K562 (cell line): ENCODE measurements around the gene KIAA1210. TPM values are rescaled to one million over a fixed set of nuclear protein-coding genes. Genes with fewer than 3 reads are reported as not detected.

Experiments
- ATAC-seq: fragments of 200-7000 bp; cut with Tn5 transposase; 3 replicates; pipeline ENCODE4 v1.9.1; 2020; ENCODE audit warnings: moderate library complexity
- BruUV-seq: library from RNA; stranded (reverse); fragments of 400-500 nt; replicated peaks from 2 replicates; lab custom pipeline; 2021; lab: Mats Ljungman, UMichigan
- CTCF ChIA-PET: fragments of 300-600 bp; formaldehyde crosslinking; extraction: SDS; loops from one replicate; lab custom pipeline; 2021; ENCODE audit warnings: low intra/inter-chr PET ratio; lab: Yijun Ruan, JAX
- POLR2A ChIA-PET: fragments of 300-600, 350-650 bp; sonication (Branson Sonifier 250); formaldehyde crosslinking; extraction: SDS; loops from one replicate; lab custom pipeline; 2021; ENCODE audit warnings: antibody characterized with exemption, inconsistent platforms; lab: Yijun Ruan, JAX
- DNase-seq, 4 experiments: peaks; one replicate each; pipeline versions ENCODE4 v3.0.0 to v3.0.0-alpha.2; 2011 to 2018; ENCODE audit warnings: low spot score in 3 of 4, mixed read lengths in 3 of 4; ENCODE audit errors: extremely low read depth in 1 of 4
- FAIRE-seq: peaks from 2 replicates; lab custom pipeline; 2011; peaks lifted over from hg19 to GRCh38; lab: Jason Lieb, UNC
- H2AFZ ChIP-seq: 2 replicates; pipeline ENCODE4 v1.6.0; 2011; ENCODE audit warnings: low read depth, low read length, control low read depth, inconsistent platforms
- H3K27ac ChIP-seq: fragments of 200-600 bp; 3 replicates; pipeline ENCODE4 v1.8.0; 2011; ENCODE audit warnings: low read depth, mild to moderate bottlenecking, control low read depth, inconsistent platforms, low read length, moderate library complexity, mixed read lengths; ENCODE audit errors: extremely low read depth
- H3K27me3 ChIP-seq, 2 experiments: fragments of 300-600 bp in 1 of 2; 2 replicates in 1 of 2; 3 replicates in 1 of 2; pipeline versions ENCODE4 v1.6.0 to v1.8.0; 2011; ENCODE audit warnings: inconsistent platforms in 2 of 2, low read length in 2 of 2, mild to moderate bottlenecking in 1 of 2, mixed read lengths in 1 of 2, moderate library complexity in 1 of 2; ENCODE audit not compliant: control insufficient read depth in 2 of 2, insufficient read depth in 2 of 2
- H3K36me3 ChIP-seq: fragments of 300-600 bp; 3 replicates; pipeline ENCODE4 v1.8.0; 2011; ENCODE audit warnings: mild to moderate bottlenecking, low read length, inconsistent platforms; ENCODE audit not compliant: control insufficient read depth, insufficient read depth
- H3K4me1 ChIP-seq, 2 experiments: fragments of 200-600 bp in 1 of 2; replicated peaks in 1 of 2; 2 replicates in 1 of 2; 3 replicates in 1 of 2; pipeline versions ENCODE4 v1.5.1 to v1.8.0; 2011; ENCODE audit warnings: inconsistent platforms in 2 of 2, low read length in 2 of 2, mild to moderate bottlenecking in 1 of 2, mixed read lengths in 1 of 2, moderate library complexity in 1 of 2; ENCODE audit not compliant: control insufficient read depth in 2 of 2, insufficient read depth in 2 of 2
- H3K4me2 ChIP-seq: 2 replicates; pipeline ENCODE4 v1.6.1; 2011; ENCODE audit warnings: low read length, control low read depth, inconsistent platforms, mixed read lengths; ENCODE audit not compliant: insufficient read depth
- H3K4me3 ChIP-seq: fragments of 200-600 bp; sonication (generic), shearing (Covaris generic); 2 replicates; pipeline ENCODE4 v1.5.1; 2016; ENCODE audit warnings: control low read depth, inconsistent platforms
- H3K79me2 ChIP-seq: fragments of 200-600 bp; 3 replicates; pipeline ENCODE4 v1.8.0; 2011; ENCODE audit warnings: low read length, inconsistent platforms; ENCODE audit not compliant: control insufficient read depth, insufficient read depth
- H3K9ac ChIP-seq, 2 experiments: 2 replicates each; pipeline versions ENCODE4 v1.6.0 to v1.6.1; 2011; ENCODE audit warnings: low read depth in 2 of 2, low read length in 2 of 2, control low read depth in 1 of 2, inconsistent platforms in 1 of 2, mild to moderate bottlenecking in 1 of 2, mixed read lengths in 1 of 2; ENCODE audit not compliant: insufficient read depth in 1 of 2
- H3K9me1 ChIP-seq: one replicate; pipeline ENCODE4 v1.6.0; 2011; ENCODE audit warnings: inconsistent platforms, mild to moderate bottlenecking, low read length, moderate library complexity; ENCODE audit not compliant: control insufficient read depth, insufficient read depth
- H3K9me3 ChIP-seq: replicated peaks from 2 replicates; pipeline ENCODE4 v1.5.1; 2011; ENCODE audit warnings: low read depth, low read length, inconsistent platforms; ENCODE audit not compliant: control insufficient read depth, insufficient read depth
- H4K20me1 ChIP-seq: replicated peaks from 2 replicates; pipeline ENCODE4 v1.6.1; 2011; ENCODE audit warnings: low read length, inconsistent platforms, mixed read lengths; ENCODE audit not compliant: control insufficient read depth, insufficient read depth
- CBX2 ChIP-seq: fragments of 200-600 bp; sonication (generic); IDR thresholded peaks from one replicate; pipeline ENCODE4 v1.6.1; 2012; ENCODE audit warnings: mild to moderate bottlenecking, low read length, inconsistent platforms; ENCODE audit not compliant: insufficient read depth, poor library complexity, severe bottlenecking
- WGBS: fragments of 100-300 bp; shearing (Covaris generic); methylation state at CpG from one replicate; pipeline ENCODE4 v1.1.6; 2016; ENCODE audit warnings: low coverage, mixed read lengths; ENCODE audit not compliant: insufficient coverage; ENCODE audit errors: missing lambda C conversion rate; 5-methylcytosine and 5-hydroxymethylcytosine counted together
- in situ Hi-C: fragments of 300-500 bp; cut with MboI; formaldehyde crosslinking; loops from 4 replicates; pipeline ENCODE4 v1.15.0; 2018; ENCODE audit warnings: inconsistent platforms, mixed read lengths
- intact Hi-C: fragments of 100-400 bp; cut with micrococcal nuclease; formaldehyde crosslinking; loops from 2 replicates; pipeline ENCODE4 v1.14.2; 2022
- polyA plus RNA-seq, 8 experiments: library from polyadenylated mRNA; depleted of rRNA in 4 of 8; stranded (reverse) in 5 of 8; unstranded in 3 of 8; fragments of >200 nt; fragmentation: Nextera tagmentation in 2 of 8; fragmentation: Illumina TruSeq in 1 of 8; extraction: Ambion mirVana in 2 of 8; extraction: Trizol in 1 of 8; gene quantifications; 2 replicates each; pipeline versions ENCODE4 v1.2.1 to v1.2.3, GENCODE V29; 2011 to 2014; ENCODE audit warnings: inconsistent platforms in 1 of 8, missing spikeins in 1 of 8
- total RNA-seq, 7 experiments: library from RNA; depleted of rRNA in 6 of 7; stranded (reverse); fragments of >200 nt in 6 of 7; fragmentation: Illumina TruSeq in 2 of 7; extraction: Trizol in 2 of 7; gene quantifications; 2 replicates each; pipeline versions ENCODE4 v1.2.1 to v1.2.3, GENCODE V29; 2011 to 2021; ENCODE audit warnings: low replicate concordance in 1 of 7
- TF ChIP-seq, protein P1 (sequence below): fragments of 450-650 bp; formaldehyde crosslinking; IDR thresholded peaks from 2 replicates; pipeline ENCODE4 v1.4.0; 2020; ENCODE audit warnings: mild to moderate bottlenecking, mixed read lengths
- TF ChIP-seq, protein P2 (sequence below): sonication (generic); formaldehyde crosslinking; IDR thresholded peaks from 2 replicates; pipeline ENCODE4 v1.8.0; 2022; ENCODE audit warnings: missing genetic modification reagents, mild to moderate bottlenecking, borderline replicate concordance

Gene KIAA1210
- total and polyA plus RNA-seq, 9 of the 15 experiments (the other 6 are each of a cell fraction or from before 2014, with no cell fraction given) = not detected

DNA sequence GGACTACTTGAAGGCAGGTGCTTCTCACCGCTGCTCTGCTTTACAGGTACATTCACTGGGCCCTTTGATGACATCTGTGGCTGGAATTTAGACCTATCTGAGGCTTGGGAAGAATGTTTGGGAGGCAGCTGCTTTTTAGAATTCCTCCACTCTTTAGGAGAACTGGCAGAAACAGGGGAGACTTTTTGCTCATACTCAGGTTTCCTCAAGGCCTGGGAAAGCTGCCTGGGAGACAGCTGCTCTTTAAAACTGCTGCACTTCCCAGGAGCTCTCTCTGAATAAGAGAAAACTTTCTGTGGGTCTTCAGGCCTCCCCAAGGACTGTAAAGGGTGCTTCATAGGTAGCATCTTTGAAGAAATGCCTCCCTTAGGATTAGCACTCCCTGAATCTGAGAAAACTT, 40.5 kb downstream of the KIAA1210 start:
- Histone ChIP-seq H3K27me3 (peaks cover 0 to 10% of the 10 kb centered on the region in 2 experiments; a peak in 3 of 5 replicates), H3K4me1 (no peaks in the 10 kb centered on the region), H2AFZ (no peak overlapping the region), H3K4me3 (no peak overlapping the region), H3K36me3 (no peaks in the 10 kb centered on the region), H3K27ac (no peak overlapping the region), H3K79me2 (no peaks in the 10 kb centered on the region), H3K9ac (no peak overlapping the region), H3K9me1 (no peaks in the 10 kb centered on the region), H3K4me2 (no peak overlapping the region), H3K9me3 (no peaks in the 10 kb centered on the region), H4K20me1 (no peaks in the 10 kb centered on the region)
- 0% methylated on average over 1 of the region's 1 CpG for WGBS
- in situ Hi-C loops (no loop called here), intact Hi-C loops (no loop called here)
- ATAC-seq (no peak), DNase-seq (no peak), FAIRE-seq (no peak)
- BruUV-seq = no TSS peak
- ChIA-PET CTCF (no interaction called here), POLR2A (interaction anchor here (0.5 kb wide), 1 partner anchor 125 kb away, joined by 3 read pairs; no protein-coding TSS in a partner anchor)
- no peak for TF ChIP-seq CBX2
- TF ChIP-seq, protein P1, sequence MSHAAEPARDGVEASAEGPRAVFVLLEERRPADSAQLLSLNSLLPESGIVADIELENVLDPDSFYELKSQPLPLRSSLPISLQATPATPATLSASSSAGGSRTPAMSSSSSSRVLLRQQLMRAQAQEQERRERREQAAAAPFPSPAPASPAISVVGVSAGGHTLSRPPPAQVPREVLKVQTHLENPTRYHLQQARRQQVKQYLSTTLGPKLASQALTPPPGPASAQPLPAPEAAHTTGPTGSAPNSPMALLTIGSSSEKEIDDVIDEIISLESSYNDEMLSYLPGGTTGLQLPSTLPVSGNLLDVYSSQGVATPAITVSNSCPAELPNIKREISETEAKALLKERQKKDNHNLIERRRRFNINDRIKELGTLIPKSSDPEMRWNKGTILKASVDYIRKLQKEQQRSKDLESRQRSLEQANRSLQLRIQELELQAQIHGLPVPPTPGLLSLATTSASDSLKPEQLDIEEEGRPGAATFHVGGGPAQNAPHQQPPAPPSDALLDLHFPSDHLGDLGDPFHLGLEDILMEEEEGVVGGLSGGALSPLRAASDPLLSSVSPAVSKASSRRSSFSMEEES (CRISPR knock-in tag) = no peak
- TF ChIP-seq, protein P2, sequence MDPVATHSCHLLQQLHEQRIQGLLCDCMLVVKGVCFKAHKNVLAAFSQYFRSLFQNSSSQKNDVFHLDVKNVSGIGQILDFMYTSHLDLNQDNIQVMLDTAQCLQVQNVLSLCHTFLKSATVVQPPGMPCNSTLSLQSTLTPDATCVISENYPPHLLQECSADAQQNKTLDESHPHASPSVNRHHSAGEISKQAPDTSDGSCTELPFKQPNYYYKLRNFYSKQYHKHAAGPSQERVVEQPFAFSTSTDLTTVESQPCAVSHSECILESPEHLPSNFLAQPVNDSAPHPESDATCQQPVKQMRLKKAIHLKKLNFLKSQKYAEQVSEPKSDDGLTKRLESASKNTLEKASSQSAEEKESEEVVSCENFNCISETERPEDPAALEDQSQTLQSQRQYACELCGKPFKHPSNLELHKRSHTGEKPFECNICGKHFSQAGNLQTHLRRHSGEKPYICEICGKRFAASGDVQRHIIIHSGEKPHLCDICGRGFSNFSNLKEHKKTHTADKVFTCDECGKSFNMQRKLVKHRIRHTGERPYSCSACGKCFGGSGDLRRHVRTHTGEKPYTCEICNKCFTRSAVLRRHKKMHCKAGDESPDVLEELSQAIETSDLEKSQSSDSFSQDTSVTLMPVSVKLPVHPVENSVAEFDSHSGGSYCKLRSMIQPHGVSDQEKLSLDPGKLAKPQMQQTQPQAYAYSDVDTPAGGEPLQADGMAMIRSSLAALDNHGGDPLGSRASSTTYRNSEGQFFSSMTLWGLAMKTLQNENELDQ (CRISPR knock-in tag) = no peak
